Fibroblast of lung (primary cell): Measurements from ENCODE around the gene TMEM98. TPM values are rescaled to one million over a fixed set of nuclear protein-coding genes. Genes with fewer than 3 reads are reported as not detected.
A peak's percentile ranks its signal among the peaks of the same experiment; 100 is the strongest.

Source experiments
- DNase-seq, 2 donors: peaks; one replicate each; pipeline versions ENCODE4 v3.0.0 to v3.0.0-alpha.2; 2010; ENCODE audit warnings: low read depth in 2 of 2
- H2AFZ ChIP-seq: 2 replicates; pipeline ENCODE4 v1.5.1; 2012; ENCODE audit warnings: low read length, control low read depth, inconsistent platforms
- H3K27ac ChIP-seq: 2 replicates; pipeline ENCODE4 v1.5.1; 2011; ENCODE audit warnings: low read length, control low read depth; ENCODE audit not compliant: insufficient read depth
- H3K27me3 ChIP-seq: 2 replicates; pipeline ENCODE4 v1.5.1; 2011; ENCODE audit warnings: mild to moderate bottlenecking, low read length; ENCODE audit not compliant: control insufficient read depth, insufficient read depth
- H3K36me3 ChIP-seq: 2 replicates; pipeline ENCODE4 v1.5.1; 2011; ENCODE audit warnings: low read length; ENCODE audit not compliant: control insufficient read depth, insufficient read depth
- H3K4me1 ChIP-seq: 2 replicates; pipeline ENCODE4 v1.5.1; 2011; ENCODE audit warnings: low read length; ENCODE audit not compliant: control insufficient read depth, insufficient read depth; ENCODE audit errors: extremely low read depth
- H3K4me2 ChIP-seq: 2 replicates; pipeline ENCODE4 v1.5.1; 2011; ENCODE audit warnings: low read length, control low read depth; ENCODE audit not compliant: insufficient read depth; ENCODE audit errors: extremely low read depth
- H3K4me3 ChIP-seq, 4 experiments: fragments of 200-600 bp in 1 of 4; sonication (generic) in 1 of 4; replicated peaks in 1 of 4; 2 replicates each; pipeline ENCODE4 v1.5.1; 2011 to 2016; ENCODE audit warnings: low read length in 4 of 4, low read depth in 3 of 4, mild to moderate bottlenecking in 3 of 4, control low read depth in 2 of 4, inconsistent platforms in 1 of 4, mixed read lengths in 1 of 4; ENCODE audit not compliant: insufficient read depth in 1 of 4; ENCODE audit errors: control extremely low read depth in 1 of 4
- H3K79me2 ChIP-seq: 2 replicates; pipeline ENCODE4 v1.5.1; 2012; ENCODE audit warnings: mild to moderate bottlenecking, low read length, inconsistent platforms; ENCODE audit not compliant: control insufficient read depth, insufficient read depth
- H3K9ac ChIP-seq: 2 replicates; pipeline ENCODE4 v1.5.1; 2011; ENCODE audit warnings: mild to moderate bottlenecking, low read length, control low read depth; ENCODE audit not compliant: insufficient read depth
- H3K9me3 ChIP-seq: 2 replicates; pipeline ENCODE4 v1.5.1; 2012; ENCODE audit warnings: low read depth, low read length; ENCODE audit not compliant: control insufficient read depth, insufficient read depth
- H4K20me1 ChIP-seq: 2 replicates; pipeline ENCODE4 v1.5.1; 2011; ENCODE audit warnings: low read length; ENCODE audit not compliant: control insufficient read depth, insufficient read depth; ENCODE audit errors: extremely low read depth
- CTCF ChIP-seq, 2 donors: IDR thresholded peaks in 1 of 2; conservative IDR thresholded peaks in 1 of 2; 1 replicate in 1 of 2; 2 replicates in 1 of 2; pipeline ENCODE4 v1.5.1; 2011 to 2012; ENCODE audit warnings: low read length in 2 of 2, control low read depth in 1 of 2, inconsistent platforms in 1 of 2, low read depth in 1 of 2, mild to moderate bottlenecking in 1 of 2
- EZH2 ChIP-seq: IDR thresholded peaks from 2 replicates; pipeline ENCODE4 v1.5.1; 2012; ENCODE audit warnings: low read length, control low read depth, mild to moderate bottlenecking; ENCODE audit errors: missing control alignments
- polyA plus RNA-seq, 2 donors: library from polyadenylated mRNA; depleted of rRNA in 1 of 2; stranded (reverse) in 1 of 2; unstranded in 1 of 2; fragments of >200 nt; gene quantifications; 2 replicates each; pipeline ENCODE4 v1.2.1, GENCODE V29; 2011 to 2012; ENCODE audit warnings: missing spikeins in 1 of 2
- total RNA-seq: library from RNA; depleted of rRNA; stranded (reverse); fragments of >200 nt; gene quantifications from 2 replicates; pipeline ENCODE4 v1.2.1, GENCODE V29; 2014

The TMEM98 gene
- total and polyA plus RNA-seq, 2 donors (not counting 1 experiment from before 2014, with no cell fraction given) = 153 to 220 TPM

- DNase-seq = no peak
- peaks cover 2% of the 10 kb centered on the region for H3K79me2 ChIP-seq
- no peaks in the 10 kb centered on the region for H3K27me3 ChIP-seq
- H4K20me1 ChIP-seq = no peaks in the 10 kb centered on the region
- no peak overlapping the region for H3K4me3 ChIP-seq
- no peak overlapping the region for H3K27ac ChIP-seq
- TF ChIP-seq EZH2 (no peak), CTCF (conservative IDR thresholded peaks at IDR 0.05 in 1 of 2, IDR thresholded peaks at IDR 0.05 in 1 of 2; ENCODE audit: low read depth in 1 of 2, low read length in 2 of 2) (no peak)
- peaks cover 7% of the 10 kb centered on the region for H3K4me1 ChIP-seq
- H3K9me3 ChIP-seq = no peaks in the 10 kb centered on the region
- no peak overlapping the region for H2AFZ ChIP-seq
- H3K36me3 ChIP-seq = peaks cover 6% of the 10 kb centered on the region
- H3K4me2 ChIP-seq = no peak overlapping the region
- no peak overlapping the region for H3K9ac ChIP-seq
Observed at GRCh38 chr17:32930512-32930911, 2.6 kb downstream of the TMEM98 start.

GRCh38 chr17:32931686-32932085 lies 3.7 kb downstream of the TMEM98 start:
- no peaks in the 10 kb centered on the region for H3K9me3 ChIP-seq
- no peak overlapping the region for H3K4me2 ChIP-seq
- peak in 1 of 2 donors; percentile 65 for DNase-seq
- no peaks in the 10 kb centered on the region for H4K20me1 ChIP-seq
- no peak overlapping the region for H2AFZ ChIP-seq
- no peak for TF ChIP-seq CTCF (conservative IDR thresholded peaks at IDR 0.05 in 1 of 2, IDR thresholded peaks at IDR 0.05 in 1 of 2; ENCODE audit: low read depth in 1 of 2, low read length in 2 of 2)
- TF ChIP-seq EZH2 = no peak
- H3K79me2 ChIP-seq = peaks cover 2% of the 10 kb centered on the region
- H3K9ac ChIP-seq = no peak overlapping the region
- no peaks in the 10 kb centered on the region for H3K27me3 ChIP-seq
- H3K4me3 ChIP-seq = no peak overlapping the region
- peaks cover 8% of the 10 kb centered on the region for H3K36me3 ChIP-seq
- peaks cover 7% of the 10 kb centered on the region for H3K4me1 ChIP-seq
- H3K27ac ChIP-seq = no peak overlapping the region

- H3K27ac ChIP-seq = no peak overlapping the region
- H3K9ac ChIP-seq = no peak overlapping the region
- DNase-seq = no peak
Observed at GRCh38 chr17:32933881-32934280, 5.9 kb downstream of the TMEM98 start.

More at GRCh38 chr17:32933881-32934280, 5.9 kb downstream of the TMEM98 start:
- no peaks in the 10 kb centered on the region for H3K27me3 ChIP-seq
- H3K36me3 ChIP-seq = peaks cover 10% of the 10 kb centered on the region
- H3K9me3 ChIP-seq = no peaks in the 10 kb centered on the region
- no peaks in the 10 kb centered on the region for H3K4me1 ChIP-seq
- no peak overlapping the region for H3K4me2 ChIP-seq
- TF ChIP-seq CTCF (conservative IDR thresholded peaks at IDR 0.05 in 1 of 2, IDR thresholded peaks at IDR 0.05 in 1 of 2; ENCODE audit: low read depth in 1 of 2, low read length in 2 of 2) = no peak
- no peak for TF ChIP-seq EZH2
- H3K79me2 ChIP-seq = no peaks in the 10 kb centered on the region
- H4K20me1 ChIP-seq = no peaks in the 10 kb centered on the region
- no peak overlapping the region for H3K4me3 ChIP-seq
- H2AFZ ChIP-seq = no peak overlapping the region
